ENCODE results near the gene NEXN. TPM values are rescaled to one million over a fixed set of nuclear protein-coding genes. Genes with fewer than 3 reads are reported as not detected.

The NEXN gene
- total RNA-seq, 1 experiment from 2014 or later: 1.6 TPM

DNA sequence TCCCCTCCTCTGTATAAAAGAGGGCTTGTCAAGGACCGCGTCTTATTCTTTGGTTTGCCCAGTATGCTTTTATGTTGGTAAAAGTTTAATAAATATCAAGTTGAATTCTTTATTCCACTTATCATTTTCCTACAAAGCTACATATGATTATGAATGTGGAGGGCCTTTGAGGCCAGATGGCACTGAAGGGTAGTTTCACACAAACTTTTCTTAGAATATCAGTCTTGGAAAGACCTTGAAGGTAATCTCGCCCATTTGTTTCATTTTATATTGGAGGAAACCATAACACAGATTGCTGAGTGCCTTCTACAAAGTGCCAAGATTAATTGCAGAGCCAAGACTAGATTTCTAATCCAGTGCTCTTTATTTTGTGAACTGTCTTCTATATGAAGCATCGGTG lies 96.2 kb downstream of the NEXN start:
- Mint-ChIP-seq H3K4me3 (ENCODE audit: unreplicated experiment) (no peak overlapping the region), H3K9me3 (ENCODE audit: unreplicated experiment) (no peaks in the 10 kb centered on the region), H3K27me3 (ENCODE audit: insufficient read depth, unreplicated experiment) (no peaks in the 10 kb centered on the region), H3K36me3 (ENCODE audit: insufficient read depth, unreplicated experiment) (peaks cover 32% of the 10 kb centered on the region), H3K27ac (ENCODE audit: low read depth, unreplicated experiment) (no peak overlapping the region), H3K4me1 (ENCODE audit: insufficient read depth, unreplicated experiment) (peaks cover 32% of the 10 kb centered on the region)
- no peak for DNase-seq (ENCODE audit: unreplicated experiment)
- ChIA-PET CTCF (interaction anchor here (0.7 to 1.9 kb wide), 2 partner anchors 11 to 855 kb away, joined by 4 to 6 read pairs; no protein-coding TSS in a partner anchor), POLR2A (no interaction called here)
- BruUV-seq (replicated peaks): no TSS peak
- TF ChIP-seq, protein P1, sequence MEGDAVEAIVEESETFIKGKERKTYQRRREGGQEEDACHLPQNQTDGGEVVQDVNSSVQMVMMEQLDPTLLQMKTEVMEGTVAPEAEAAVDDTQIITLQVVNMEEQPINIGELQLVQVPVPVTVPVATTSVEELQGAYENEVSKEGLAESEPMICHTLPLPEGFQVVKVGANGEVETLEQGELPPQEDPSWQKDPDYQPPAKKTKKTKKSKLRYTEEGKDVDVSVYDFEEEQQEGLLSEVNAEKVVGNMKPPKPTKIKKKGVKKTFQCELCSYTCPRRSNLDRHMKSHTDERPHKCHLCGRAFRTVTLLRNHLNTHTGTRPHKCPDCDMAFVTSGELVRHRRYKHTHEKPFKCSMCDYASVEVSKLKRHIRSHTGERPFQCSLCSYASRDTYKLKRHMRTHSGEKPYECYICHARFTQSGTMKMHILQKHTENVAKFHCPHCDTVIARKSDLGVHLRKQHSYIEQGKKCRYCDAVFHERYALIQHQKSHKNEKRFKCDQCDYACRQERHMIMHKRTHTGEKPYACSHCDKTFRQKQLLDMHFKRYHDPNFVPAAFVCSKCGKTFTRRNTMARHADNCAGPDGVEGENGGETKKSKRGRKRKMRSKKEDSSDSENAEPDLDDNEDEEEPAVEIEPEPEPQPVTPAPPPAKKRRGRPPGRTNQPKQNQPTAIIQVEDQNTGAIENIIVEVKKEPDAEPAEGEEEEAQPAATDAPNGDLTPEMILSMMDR (IDR thresholded peaks at IDR 0.05; ENCODE audit: unreplicated experiment): no peak
- intact Hi-C loops (cut with micrococcal nuclease): no loop called here

DNA sequence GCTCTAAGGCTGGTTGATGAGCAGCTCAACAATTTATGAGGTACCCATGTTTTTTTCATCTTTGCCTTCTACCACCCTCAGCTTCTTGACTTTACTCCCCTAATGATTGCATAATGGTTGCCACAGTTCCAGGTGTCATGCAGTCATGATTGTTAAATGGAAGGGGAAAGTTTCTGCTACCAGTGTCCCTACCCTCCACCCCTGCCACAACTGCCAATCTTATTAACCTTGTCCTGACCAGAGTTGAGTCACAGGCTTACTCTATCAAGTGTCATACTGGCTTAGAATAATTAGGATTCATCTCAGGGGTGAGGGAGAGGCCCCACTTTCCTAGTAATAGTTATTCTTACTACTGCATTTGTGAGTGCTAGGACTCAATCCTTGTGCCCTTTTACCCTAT lies 98.4 kb downstream of the NEXN start:
- CTCF ChIA-PET: no interaction called here
- intact Hi-C loops (cut with micrococcal nuclease): no loop called here
- DNase-seq (ENCODE audit: unreplicated experiment): no peak

DNA sequence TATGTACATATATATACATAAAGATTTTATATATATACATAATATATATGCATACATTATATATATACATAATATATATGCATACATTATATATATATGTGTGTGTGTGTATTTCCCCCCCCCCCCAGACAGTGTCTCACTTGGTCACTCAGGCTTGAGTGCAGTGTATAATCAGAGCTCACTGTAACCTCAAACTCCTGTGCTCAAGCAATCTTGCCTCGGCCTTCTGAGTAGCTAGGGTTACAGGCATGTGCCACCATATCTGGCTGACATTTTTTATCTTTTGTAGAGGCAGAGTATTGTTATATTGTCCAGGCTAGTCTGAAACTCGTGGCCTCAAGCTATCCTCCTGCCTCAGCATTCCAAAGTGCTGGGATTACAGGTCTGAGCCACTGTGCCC lies 99.5 kb downstream of the NEXN start:
- Mint-ChIP-seq H3K27me3 (ENCODE audit: insufficient read depth, unreplicated experiment) (no peaks in the 10 kb centered on the region), H3K27ac (ENCODE audit: low read depth, unreplicated experiment) (peak overlapping the region; percentile 41), H3K36me3 (ENCODE audit: insufficient read depth, unreplicated experiment) (peaks cover 31% of the 10 kb centered on the region), H3K9me3 (ENCODE audit: unreplicated experiment) (no peaks in the 10 kb centered on the region), H3K4me3 (ENCODE audit: unreplicated experiment) (no peak overlapping the region), H3K4me1 (ENCODE audit: insufficient read depth, unreplicated experiment) (peaks cover 37% of the 10 kb centered on the region)
- no TSS peak for BruUV-seq (replicated peaks)
- TF ChIP-seq, protein P1 (IDR thresholded peaks at IDR 0.05; ENCODE audit: unreplicated experiment): no peak
- CTCF ChIA-PET: interaction anchor here (0.6 to 0.9 kb wide), 2 partner anchors 35 to 127 kb away, joined by 4 to 5 read pairs; no protein-coding TSS in a partner anchor
- no peak for DNase-seq (ENCODE audit: unreplicated experiment)
- intact Hi-C loops (cut with micrococcal nuclease): no loop called here
- POLR2A ChIA-PET: interaction anchor here (2.0 to 5.5 kb wide), 2 partner anchors 8 to 15 kb away, joined by 8 to 52 read pairs; partner anchors contain the start of gene FUBP1

More for the DNA sequence above, 98.4 kb downstream of the NEXN start:
- Mint-ChIP-seq H3K4me3 (ENCODE audit: unreplicated experiment) (no peak overlapping the region), H3K9me3 (ENCODE audit: unreplicated experiment) (no peaks in the 10 kb centered on the region), H3K36me3 (ENCODE audit: insufficient read depth, unreplicated experiment) (peaks cover 31% of the 10 kb centered on the region), H3K27me3 (ENCODE audit: insufficient read depth, unreplicated experiment) (no peaks in the 10 kb centered on the region), H3K27ac (ENCODE audit: low read depth, unreplicated experiment) (no peak overlapping the region), H3K4me1 (ENCODE audit: insufficient read depth, unreplicated experiment) (peaks cover 38% of the 10 kb centered on the region)
- BruUV-seq (replicated peaks): no TSS peak
- POLR2A ChIA-PET: interaction anchor here (1.7 to 5.5 kb wide), 2 partner anchors 7 to 18 kb away, joined by 7 to 52 read pairs; partner anchors contain the start of genes DNAJB4 and FUBP1
- TF ChIP-seq, protein P1 (IDR thresholded peaks at IDR 0.05; ENCODE audit: unreplicated experiment): no peak

DNA sequence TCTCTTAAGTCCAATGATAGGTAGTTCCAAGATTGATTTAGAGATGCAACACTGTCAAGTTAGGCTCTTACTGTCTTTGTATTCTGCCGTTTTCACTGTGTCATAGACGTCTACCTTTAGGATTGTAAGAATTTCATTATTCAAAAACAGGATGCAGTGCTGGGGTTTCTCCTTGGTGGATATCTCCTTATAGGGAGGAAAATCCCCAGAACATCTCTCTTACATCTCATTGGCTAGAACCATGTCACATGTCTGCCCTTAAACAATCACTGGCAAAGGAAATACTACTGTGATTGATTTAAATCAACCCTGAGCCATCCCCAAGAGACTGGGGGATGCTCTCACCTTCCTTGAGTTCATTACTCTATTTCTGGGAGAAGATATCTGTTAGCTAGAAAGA lies 101.3 kb downstream of the NEXN start:
- H3K4me1 Mint-ChIP-seq (ENCODE audit: insufficient read depth, unreplicated experiment): peaks cover 34% of the 10 kb centered on the region
- ChIA-PET POLR2A (interaction anchor here (0.6 to 5.5 kb wide), 6 partner anchors 9 to 124 kb away, joined by 3 to 52 read pairs (median 8); partner anchors contain the start of genes DNAJB4 and FUBP1), CTCF (interaction anchor here (0.8 to 1.3 kb wide), 3 partner anchors 12 to 121 kb away, joined by 3 to 6 read pairs (median 5); no protein-coding TSS in a partner anchor)
- BruUV-seq (replicated peaks): no TSS peak
- no peak overlapping the region for H3K27ac Mint-ChIP-seq (ENCODE audit: low read depth, unreplicated experiment)
- intact Hi-C loops (cut with micrococcal nuclease): no loop called here
- H3K9me3 Mint-ChIP-seq (ENCODE audit: unreplicated experiment): no peaks in the 10 kb centered on the region
- no peaks in the 10 kb centered on the region for H3K27me3 Mint-ChIP-seq (ENCODE audit: insufficient read depth, unreplicated experiment)
- H3K4me3 Mint-ChIP-seq (ENCODE audit: unreplicated experiment): no peak overlapping the region
- TF ChIP-seq, protein P1 (IDR thresholded peaks at IDR 0.05; ENCODE audit: unreplicated experiment): no peak
- DNase-seq (ENCODE audit: unreplicated experiment): no peak
- H3K36me3 Mint-ChIP-seq (ENCODE audit: insufficient read depth, unreplicated experiment): peaks cover 38% of the 10 kb centered on the region
